BJ (cell line): ENCODE measurements around the gene PCSK1N. TPM values are rescaled to one million over a fixed set of nuclear protein-coding genes. Genes with fewer than 3 reads are reported as not detected.
A peak's percentile ranks its signal among the peaks of the same experiment; 100 is the strongest.
"Not testable (repeated sequence)": the region's sequence is repeated elsewhere in the genome, so short reads cannot be mapped to it uniquely, and the experiment has no call there.

Source experiments
- CTCF ChIA-PET: fragments of 350-600 bp; formaldehyde crosslinking; extraction: SDS; loops from one replicate; lab custom pipeline; 2021; ENCODE audit warnings: antibody characterized with exemption, inconsistent platforms; lab: Yijun Ruan, JAX
- POLR2A ChIA-PET: fragments of 300-600 bp; sonication (Branson Sonifier 250); formaldehyde crosslinking; extraction: SDS; loops from one replicate; lab custom pipeline; 2021; ENCODE audit warnings: antibody characterized with exemption; lab: Charles Lee
- DNase-seq: peaks from one replicate; pipeline ENCODE4 v3.0.0-alpha.2; 2011; ENCODE audit warnings: low read depth
- H3K27me3 ChIP-seq: 2 replicates; pipeline ENCODE4 v1.6.0; 2011; ENCODE audit warnings: low read length; ENCODE audit not compliant: control insufficient read depth, insufficient read depth
- H3K36me3 ChIP-seq: 2 replicates; pipeline ENCODE4 v1.5.1; 2011; ENCODE audit warnings: low read length; ENCODE audit not compliant: control insufficient read depth, insufficient read depth
- H3K4me3 ChIP-seq: 2 replicates; pipeline ENCODE4 v1.5.1; 2011; ENCODE audit warnings: low read depth, mild to moderate bottlenecking, control low read depth, low read length
- CTCF ChIP-seq: IDR thresholded peaks from 2 replicates; pipeline ENCODE4 v1.5.1; 2011; ENCODE audit warnings: low read depth, mild to moderate bottlenecking, control low read depth, inconsistent platforms, low read length, moderate library complexity; ENCODE audit not compliant: insufficient read depth
- polyA minus RNA-seq: library from RNA; depleted of rRNA, polyadenylated mRNA; stranded (reverse); fragments of >200 nt; gene quantifications from 2 replicates; pipeline ENCODE4 v1.2.3, GENCODE V29; 2011; rRNA and poly(A)+ RNA removed
- polyA plus RNA-seq: library from polyadenylated mRNA; depleted of rRNA; stranded (reverse); fragments of >200 nt; gene quantifications from 2 replicates; pipeline ENCODE4 v1.2.3, GENCODE V29; 2011; rRNA removed

PCSK1N gene
- not detected in 2 replicates for polyA plus RNA-seq
- polyA minus RNA-seq: not detected in 2 replicates

GRCh38 chrX:48835524-48836329 is at the start of gene PCSK1N:
TSS of gene PCSK1N (minus strand) at chrX:48835610. CDS start at chrX:48835532, 78 bp downstream.
- ChIA-PET POLR2A (no interaction called here), CTCF (interaction anchor here (0.6 kb wide), 1 partner anchor 146 kb away, joined by 3 read pairs; no protein-coding TSS in a partner anchor)
- no peak within 1 kb of the TSS for H3K4me3 ChIP-seq
- H3K36me3 ChIP-seq: no peaks in the 10 kb centered on the region
- no peak for DNase-seq
- TF ChIP-seq CTCF: no peak
- H3K27me3 ChIP-seq: peaks cover 8% of the 10 kb centered on the region

- Histone ChIP-seq H3K27me3 (no peaks in the 10 kb centered on the region), H3K4me3 (no peak overlapping the region), H3K36me3 (no peaks in the 10 kb centered on the region)
- ChIA-PET CTCF (no interaction called here), POLR2A (no interaction called here)
- no peak for DNase-seq
- no peak for TF ChIP-seq CTCF
Measured at GRCh38 chrX:48883729-48884128, 48.3 kb upstream of the PCSK1N start.

- POLR2A ChIA-PET, CTCF ChIA-PET, DNase-seq, H3K27me3 ChIP-seq, H3K36me3 ChIP-seq, H3K4me3 ChIP-seq: not testable (repeated sequence)
Measured at GRCh38 chrX:48876944-48877343, 41.5 kb upstream of the PCSK1N start.

GRCh38 chrX:48872017-48872416 is 36.6 kb upstream of the PCSK1N start:
- H3K27me3 ChIP-seq, DNase-seq, POLR2A ChIA-PET, CTCF ChIA-PET, H3K36me3 ChIP-seq, H3K4me3 ChIP-seq: not testable (repeated sequence)

GRCh38 chrX:48864210-48864609 is 28.8 kb upstream of the PCSK1N start:
- ChIA-PET CTCF (no interaction called here), POLR2A (no interaction called here)
- TF ChIP-seq CTCF: no peak
- no peaks in the 10 kb centered on the region for H3K27me3 ChIP-seq
- no peak overlapping the region for H3K4me3 ChIP-seq
- no peak for DNase-seq
- H3K36me3 ChIP-seq: no peaks in the 10 kb centered on the region

GRCh38 chrX:48854898-48855297 is 19.5 kb upstream of the PCSK1N start:
- CTCF ChIA-PET: no interaction called here
- Histone ChIP-seq H3K27me3 (no peaks in the 10 kb centered on the region), H3K36me3 (no peaks in the 10 kb centered on the region), H3K4me3 (no peak overlapping the region)
- peak; percentile 37 for TF ChIP-seq CTCF
- POLR2A ChIA-PET: no interaction called here
- no peak for DNase-seq

- DNase-seq, H3K27me3 ChIP-seq, CTCF ChIA-PET, H3K4me3 ChIP-seq, POLR2A ChIA-PET, H3K36me3 ChIP-seq: not testable (repeated sequence)
Measured at GRCh38 chrX:48854121-48854804, 18.9 kb upstream of the PCSK1N start.

GRCh38 chrX:48853494-48853893 is 18.1 kb upstream of the PCSK1N start:
- H3K27me3 ChIP-seq, H3K4me3 ChIP-seq, POLR2A ChIA-PET, DNase-seq, H3K36me3 ChIP-seq, CTCF ChIA-PET: not testable (repeated sequence)
